Stimulated activated CD4-positive, alpha-beta T cell treated with anti-CD3 and anti-CD28 coated beads, Interleukin-2, amount 100 ng/mL, for 48 hours (primary cell): ENCODE measurements around the gene CSTB.

ENCODE experiments used
- DNase-seq, 2 donors: peaks; one replicate each; pipeline ENCODE4 v3.0.0-alpha.2; 2020

CSTB gene

GRCh38 chr21:43789276-43790009 lies 13.3 kb upstream of the CSTB start, which contains the start of gene RRP1:
Gene RRP1 (plus strand): TSS chr21:43789577. CDS start chr21:43789630, 53 bp downstream.
- peak; percentile 97 to 99 for DNase-seq

- no peak for DNase-seq
Observed at GRCh38 chr21:43786807-43787440, 10.8 kb upstream of the CSTB start.

GRCh38 chr21:43786300-43786806 lies 10.2 kb upstream of the CSTB start:
- DNase-seq, result no peak

- no peak for DNase-seq
Observed at GRCh38 chr21:43785134-43785533, 9.0 kb upstream of the CSTB start.

- no peak for DNase-seq
Observed at GRCh38 chr21:43783098-43783700, 7.1 kb upstream of the CSTB start.

- DNase-seq, result no peak
Observed at GRCh38 chr21:43782431-43783097, 6.5 kb upstream of the CSTB start.

- no peak for DNase-seq
Observed at GRCh38 chr21:43781846-43782245, 5.7 kb upstream of the CSTB start.

- DNase-seq, result no peak
Observed at GRCh38 chr21:43779660-43780059, 3.6 kb upstream of the CSTB start.

- no peak for DNase-seq
Observed at GRCh38 chr21:43778469-43779335, 2.6 kb upstream of the CSTB start.

- no peak for DNase-seq
Observed at GRCh38 chr21:43777953-43778352, 1.8 kb upstream of the CSTB start.

- no peak for DNase-seq
Observed at GRCh38 chr21:43775190-43775589, 918 bp downstream of the CSTB start.

- no peak for DNase-seq
Observed at GRCh38 chr21:43774163-43774562, 1.9 kb downstream of the CSTB start.

GRCh38 chr21:43772425-43772821 lies 3.7 kb downstream of the CSTB start:
- no peak for DNase-seq

- DNase-seq, result no peak
Observed at GRCh38 chr21:43771698-43772424, 4.2 kb downstream of the CSTB start.

- no peak for DNase-seq
Observed at GRCh38 chr21:43771199-43771675, 4.9 kb downstream of the CSTB start.

GRCh38 chr21:43770066-43770655 lies 5.9 kb downstream of the CSTB start:
- no peak for DNase-seq

- no peak for DNase-seq
Observed at GRCh38 chr21:43769325-43769958, 6.7 kb downstream of the CSTB start.

- DNase-seq, result no peak
Observed at GRCh38 chr21:43768868-43769167, 7.3 kb downstream of the CSTB start.

- DNase-seq, result no peak
Observed at GRCh38 chr21:43767984-43768867, 7.9 kb downstream of the CSTB start.

- DNase-seq, result no peak
Observed at GRCh38 chr21:43767498-43767983, 8.6 kb downstream of the CSTB start.
